ENCODE measurements around the gene TSPAN7.

TSPAN7 gene

GRCh38 chrX:38704146-38704882 lies 143.0 kb downstream of the TSPAN7 start:
- no peaks in the 10 kb centered on the region for H3K9me2 ChIP-seq (replicated peaks; ENCODE audit: low read depth, low read length)
- no peaks in the 10 kb centered on the region for H3K9me3 ChIP-seq (ENCODE audit: insufficient read depth, low read depth, low read length)
- no peaks in the 10 kb centered on the region for H3K27me3 ChIP-seq (ENCODE audit: insufficient read depth, low read length, poor library complexity, severe bottlenecking)
- no peaks in the 10 kb centered on the region for H3K4me1 ChIP-seq (ENCODE audit: insufficient read depth, low read length, poor library complexity, severe bottlenecking)
- H3F3A ChIP-seq (ENCODE audit: low read depth) = no peaks in the 10 kb centered on the region
- no peak overlapping the region for H2AFZ ChIP-seq (ENCODE audit: low read length)
- H3K36me3 ChIP-seq (ENCODE audit: insufficient read depth, low read length) = no peaks in the 10 kb centered on the region
- H3K4me3 ChIP-seq (ENCODE audit: low read length, poor library complexity, severe bottlenecking) = no peak overlapping the region
- H3K79me2 ChIP-seq (ENCODE audit: insufficient read depth, low read length) = no peaks in the 10 kb centered on the region
- H3K9ac ChIP-seq (ENCODE audit: low read depth, low read length, poor library complexity, severe bottlenecking) = no peak overlapping the region
- TF ChIP-seq EZH2phosphoT487 (IDR thresholded peaks at IDR 0.05; ENCODE audit: borderline replicate concordance) (no peak), CTCF (conservative IDR thresholded peaks at IDR 0.05; ENCODE audit: low read length) (no peak)
- no peak overlapping the region for H3K4me2 ChIP-seq (ENCODE audit: low read depth, low read length, poor library complexity, severe bottlenecking)
- H4K20me1 ChIP-seq (ENCODE audit: insufficient read depth, low read length, poor library complexity, severe bottlenecking) = no peaks in the 10 kb centered on the region

GRCh38 chrX:38717871-38718270 lies 156.5 kb downstream of the TSPAN7 start:
- no peaks in the 10 kb centered on the region for H3K27me3 ChIP-seq (ENCODE audit: insufficient read depth, low read length, poor library complexity, severe bottlenecking)
- no peaks in the 10 kb centered on the region for H3K79me2 ChIP-seq (ENCODE audit: insufficient read depth, low read length)
- no peaks in the 10 kb centered on the region for H3K4me1 ChIP-seq (ENCODE audit: insufficient read depth, low read length, poor library complexity, severe bottlenecking)

GRCh38 chrX:38718311-38718710 lies 157.0 kb downstream of the TSPAN7 start:
- no peak overlapping the region for H3K4me3 ChIP-seq (ENCODE audit: low read length, poor library complexity, severe bottlenecking)
- H3K36me3 ChIP-seq (ENCODE audit: insufficient read depth, low read length) = no peaks in the 10 kb centered on the region
- no peak overlapping the region for H2AFZ ChIP-seq (ENCODE audit: low read length)
- H3F3A ChIP-seq (ENCODE audit: low read depth) = no peaks in the 10 kb centered on the region
- H3K4me1 ChIP-seq (ENCODE audit: insufficient read depth, low read length, poor library complexity, severe bottlenecking) = no peaks in the 10 kb centered on the region
- no peaks in the 10 kb centered on the region for H3K9me3 ChIP-seq (ENCODE audit: insufficient read depth, low read depth, low read length)
- no peak overlapping the region for H3K9ac ChIP-seq (ENCODE audit: low read depth, low read length, poor library complexity, severe bottlenecking)
- H3K27me3 ChIP-seq (ENCODE audit: insufficient read depth, low read length, poor library complexity, severe bottlenecking) = no peaks in the 10 kb centered on the region
- no peaks in the 10 kb centered on the region for H3K9me2 ChIP-seq (replicated peaks; ENCODE audit: low read depth, low read length)
- no peaks in the 10 kb centered on the region for H3K79me2 ChIP-seq (ENCODE audit: insufficient read depth, low read length)
- H4K20me1 ChIP-seq (ENCODE audit: insufficient read depth, low read length, poor library complexity, severe bottlenecking) = no peaks in the 10 kb centered on the region
- no peak overlapping the region for H3K4me2 ChIP-seq (ENCODE audit: low read depth, low read length, poor library complexity, severe bottlenecking)
- TF ChIP-seq EZH2phosphoT487 (IDR thresholded peaks at IDR 0.05; ENCODE audit: borderline replicate concordance) (no peak), CTCF (conservative IDR thresholded peaks at IDR 0.05; ENCODE audit: low read length) (no peak)

More at GRCh38 chrX:38717871-38718270, 156.5 kb downstream of the TSPAN7 start:
- Histone ChIP-seq H3F3A (ENCODE audit: low read depth) (no peaks in the 10 kb centered on the region), H4K20me1 (ENCODE audit: insufficient read depth, low read length, poor library complexity, severe bottlenecking) (no peaks in the 10 kb centered on the region), H3K36me3 (ENCODE audit: insufficient read depth, low read length) (no peaks in the 10 kb centered on the region), H2AFZ (ENCODE audit: low read length) (no peak overlapping the region), H3K4me3 (ENCODE audit: low read length, poor library complexity, severe bottlenecking) (no peak overlapping the region), H3K9me3 (ENCODE audit: insufficient read depth, low read depth, low read length) (no peaks in the 10 kb centered on the region), H3K4me2 (ENCODE audit: low read depth, low read length, poor library complexity, severe bottlenecking) (no peak overlapping the region), H3K9ac (ENCODE audit: low read depth, low read length, poor library complexity, severe bottlenecking) (no peak overlapping the region), H3K9me2 (replicated peaks; ENCODE audit: low read depth, low read length) (no peaks in the 10 kb centered on the region)
- TF ChIP-seq CTCF (conservative IDR thresholded peaks at IDR 0.05; ENCODE audit: low read length) (peak; percentile 67), EZH2phosphoT487 (IDR thresholded peaks at IDR 0.05; ENCODE audit: borderline replicate concordance) (no peak)
